Mammary epithelial cell (primary cell): ENCODE results near the gene AJM1.

Experiments used
- EZH2 ChIP-seq: IDR thresholded peaks from 2 replicates; pipeline ENCODE4 v1.6.1; 2012; ENCODE audit warnings: low read length, inconsistent platforms, borderline replicate concordance
- TF ChIP-seq, protein P1 (sequence below), 2 donors: IDR thresholded peaks in 1 of 2; conservative IDR thresholded peaks in 1 of 2; 2 replicates each; pipeline ENCODE4 v1.5.1; 2011 to 2012; ENCODE audit warnings: inconsistent platforms in 2 of 2, low read length in 2 of 2, mild to moderate bottlenecking in 2 of 2, control low read depth in 1 of 2, low read depth in 1 of 2; ENCODE audit not compliant: insufficient read depth in 1 of 2; ENCODE audit errors: extremely low read depth in 1 of 2

DNA sequence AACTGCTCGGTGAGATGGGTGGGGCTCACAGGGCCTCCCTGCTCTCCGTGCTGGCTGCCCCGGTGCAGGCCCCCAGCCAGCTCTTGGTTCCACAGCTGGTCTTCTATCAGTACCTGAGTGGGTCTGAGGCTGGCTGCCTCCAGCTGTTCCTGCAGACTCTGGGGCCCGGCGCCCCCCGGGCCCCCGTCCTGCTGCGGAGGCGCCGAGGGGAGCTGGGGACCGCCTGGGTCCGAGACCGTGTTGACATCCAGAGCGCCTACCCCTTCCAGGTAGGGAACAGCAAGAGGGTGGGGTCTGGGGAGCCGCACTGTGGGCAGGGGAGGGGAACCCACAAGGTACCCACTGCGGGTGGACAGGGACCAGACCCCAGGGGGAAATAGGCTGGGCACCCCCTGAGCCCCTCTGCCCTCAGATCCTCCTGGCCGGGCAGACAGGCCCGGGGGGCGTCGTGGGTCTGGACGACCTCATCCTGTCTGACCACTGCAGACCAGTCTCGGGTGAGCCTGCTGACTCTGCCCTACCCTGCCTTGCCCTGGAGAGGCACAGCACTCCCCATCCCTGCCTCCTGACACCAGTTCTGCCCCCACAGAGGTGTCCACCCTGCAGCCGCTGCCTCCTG is 12.7 kb downstream of the AJM1 start:
- TF ChIP-seq, protein P1, sequence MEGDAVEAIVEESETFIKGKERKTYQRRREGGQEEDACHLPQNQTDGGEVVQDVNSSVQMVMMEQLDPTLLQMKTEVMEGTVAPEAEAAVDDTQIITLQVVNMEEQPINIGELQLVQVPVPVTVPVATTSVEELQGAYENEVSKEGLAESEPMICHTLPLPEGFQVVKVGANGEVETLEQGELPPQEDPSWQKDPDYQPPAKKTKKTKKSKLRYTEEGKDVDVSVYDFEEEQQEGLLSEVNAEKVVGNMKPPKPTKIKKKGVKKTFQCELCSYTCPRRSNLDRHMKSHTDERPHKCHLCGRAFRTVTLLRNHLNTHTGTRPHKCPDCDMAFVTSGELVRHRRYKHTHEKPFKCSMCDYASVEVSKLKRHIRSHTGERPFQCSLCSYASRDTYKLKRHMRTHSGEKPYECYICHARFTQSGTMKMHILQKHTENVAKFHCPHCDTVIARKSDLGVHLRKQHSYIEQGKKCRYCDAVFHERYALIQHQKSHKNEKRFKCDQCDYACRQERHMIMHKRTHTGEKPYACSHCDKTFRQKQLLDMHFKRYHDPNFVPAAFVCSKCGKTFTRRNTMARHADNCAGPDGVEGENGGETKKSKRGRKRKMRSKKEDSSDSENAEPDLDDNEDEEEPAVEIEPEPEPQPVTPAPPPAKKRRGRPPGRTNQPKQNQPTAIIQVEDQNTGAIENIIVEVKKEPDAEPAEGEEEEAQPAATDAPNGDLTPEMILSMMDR (conservative IDR thresholded peaks at IDR 0.05 in 1 of 2, IDR thresholded peaks at IDR 0.05 in 1 of 2; ENCODE audit: extremely low read depth in 1 of 2, insufficient read depth in 1 of 2, low read depth in 1 of 2, low read length in 2 of 2) = no peak
- TF ChIP-seq EZH2 = no peak
